SH-SY5Y (cell line): ENCODE data around the gene ADSL.

Experiments
- GATA2 ChIP-seq: IDR thresholded peaks from 2 replicates; pipeline ENCODE4 v1.6.1; 2011; ENCODE audit warnings: mild to moderate bottlenecking, low read depth, low read length
- GATA3 ChIP-seq: IDR thresholded peaks from 2 replicates; pipeline ENCODE4 v1.6.1; 2011; ENCODE audit warnings: low read depth, mild to moderate bottlenecking, low read length, moderate library complexity

GRCh38 chr22:40428796-40429195, 82.5 kb downstream of the ADSL start:
- TF ChIP-seq GATA2: no peak
- no peak for TF ChIP-seq GATA3
